OCI-LY7 (cell line): Measurements from ENCODE around the gene PCYT2. TPM values are rescaled to one million over a fixed set of nuclear protein-coding genes. Genes with fewer than 3 reads are reported as not detected.

Experiments
- BruUV-seq: library from RNA; stranded (reverse); fragments of 400-500 nt; replicated peaks from 2 replicates; lab custom pipeline; 2021; lab: Mats Ljungman, UMichigan
- CTCF ChIA-PET: fragments of 300-600 bp; sonication (Branson Sonifier 250); formaldehyde crosslinking; loops from one replicate; lab custom pipeline; 2022; ENCODE audit warnings: antibody characterized with exemption; ENCODE audit not compliant: unreplicated experiment; lab: Charles Lee
- POLR2A ChIA-PET: fragments of 300-600 bp; sonication (Branson Sonifier 250); formaldehyde crosslinking; loops from one replicate; lab custom pipeline; 2022; ENCODE audit warnings: antibody characterized with exemption; lab: Charles Lee
- DNase-seq: peaks from one replicate; pipeline ENCODE4 v3.0.0-alpha.2; 2015; ENCODE audit warnings: low spot score
- H2AFZ ChIP-seq: fragments of 200-600 bp; sonication (generic), shearing (Covaris generic); 2 replicates; pipeline ENCODE4 v1.6.1; 2014; ENCODE audit warnings: mild to moderate bottlenecking, antibody characterized with exemption, low read length, moderate library complexity
- H3K27ac ChIP-seq: fragments of 200-600 bp; sonication (generic); 2 replicates; pipeline ENCODE4 v1.5.1; 2014; ENCODE audit warnings: mixed run types, low read depth, mild to moderate bottlenecking, moderate library complexity, low read length, inconsistent platforms; ENCODE audit not compliant: poor library complexity, severe bottlenecking
- H3K36me3 ChIP-seq: fragments of 200-600 bp; sonication (generic); 2 replicates; pipeline ENCODE4 v1.6.1; 2014; ENCODE audit warnings: mild to moderate bottlenecking, antibody characterized with exemption, low read length, moderate library complexity, mixed read lengths; ENCODE audit not compliant: insufficient read depth
- H3K4me1 ChIP-seq: fragments of 200-600 bp; sonication (generic); 2 replicates; pipeline ENCODE4 v1.5.1; 2014; ENCODE audit warnings: mild to moderate bottlenecking, low read length; ENCODE audit not compliant: insufficient read depth, poor library complexity, severe bottlenecking
- H3K4me2 ChIP-seq: fragments of 200-600 bp; sonication (generic); 2 replicates; pipeline ENCODE4 v1.6.1; 2014; ENCODE audit warnings: mild to moderate bottlenecking, low read length
- H3K4me3 ChIP-seq: fragments of 200-600 bp; sonication (generic); 2 replicates; pipeline ENCODE4 v1.5.1; 2014; ENCODE audit warnings: mild to moderate bottlenecking, low read depth, low read length; ENCODE audit not compliant: poor library complexity, severe bottlenecking
- H3K79me2 ChIP-seq: fragments of 200-600 bp; sonication (generic); 2 replicates; pipeline ENCODE4 v1.6.1; 2016; ENCODE audit warnings: low read depth, mild to moderate bottlenecking, low read length, moderate library complexity, mixed read lengths; ENCODE audit not compliant: insufficient read depth
- H3K9me2 ChIP-seq: fragments of 200-600 bp; sonication (generic); 2 replicates; pipeline ENCODE4 v1.6.1; 2016; ENCODE audit warnings: mild to moderate bottlenecking, low read length, mixed read lengths; ENCODE audit not compliant: insufficient read depth
- H3K9me3 ChIP-seq: fragments of 200-600 bp; sonication (generic); 2 replicates; pipeline ENCODE4 v1.6.1; 2014; ENCODE audit warnings: mild to moderate bottlenecking, mixed run types, low read length, mixed read lengths
- H4K20me1 ChIP-seq: fragments of 200-600 bp; sonication (generic); 2 replicates; pipeline ENCODE4 v1.6.1; 2014; ENCODE audit warnings: mild to moderate bottlenecking, antibody characterized with exemption, low read length, moderate library complexity, mixed read lengths; ENCODE audit not compliant: insufficient read depth
- EZH2phosphoT487 ChIP-seq: fragments of 200-600 bp; sonication (generic); IDR thresholded peaks from 2 replicates; pipeline ENCODE4 v1.6.1; 2018; ENCODE audit warnings: low read depth, borderline replicate concordance, mild to moderate bottlenecking, mixed run types, antibody characterized with exemption, low read length, moderate library complexity, mixed read lengths
- intact Hi-C: fragments of 100-400 bp; cut with micrococcal nuclease; formaldehyde crosslinking; loops from one replicate; pipeline ENCODE4 v1.10.0; 2022; ENCODE audit not compliant: unreplicated experiment
- total RNA-seq, 2 experiments: library from RNA; depleted of rRNA in 1 of 2; stranded (reverse); fragments of >200 nt in 1 of 2; shearing (Covaris generic) in 1 of 2; gene quantifications; 2 replicates each; pipeline ENCODE4 v1.2.3, GENCODE V29; 2014 to 2022
- TF ChIP-seq, protein P1 (sequence below): fragments of 200-600 bp; sonication (generic); conservative IDR thresholded peaks from 2 replicates; pipeline ENCODE4 v1.5.1; 2014; ENCODE audit warnings: mild to moderate bottlenecking, antibody characterized with exemption, low read length, moderate library complexity, mixed read lengths

PCYT2 gene
- total RNA-seq, 2 experiments from 2014 or later = 70.1 to 104 TPM

DNA sequence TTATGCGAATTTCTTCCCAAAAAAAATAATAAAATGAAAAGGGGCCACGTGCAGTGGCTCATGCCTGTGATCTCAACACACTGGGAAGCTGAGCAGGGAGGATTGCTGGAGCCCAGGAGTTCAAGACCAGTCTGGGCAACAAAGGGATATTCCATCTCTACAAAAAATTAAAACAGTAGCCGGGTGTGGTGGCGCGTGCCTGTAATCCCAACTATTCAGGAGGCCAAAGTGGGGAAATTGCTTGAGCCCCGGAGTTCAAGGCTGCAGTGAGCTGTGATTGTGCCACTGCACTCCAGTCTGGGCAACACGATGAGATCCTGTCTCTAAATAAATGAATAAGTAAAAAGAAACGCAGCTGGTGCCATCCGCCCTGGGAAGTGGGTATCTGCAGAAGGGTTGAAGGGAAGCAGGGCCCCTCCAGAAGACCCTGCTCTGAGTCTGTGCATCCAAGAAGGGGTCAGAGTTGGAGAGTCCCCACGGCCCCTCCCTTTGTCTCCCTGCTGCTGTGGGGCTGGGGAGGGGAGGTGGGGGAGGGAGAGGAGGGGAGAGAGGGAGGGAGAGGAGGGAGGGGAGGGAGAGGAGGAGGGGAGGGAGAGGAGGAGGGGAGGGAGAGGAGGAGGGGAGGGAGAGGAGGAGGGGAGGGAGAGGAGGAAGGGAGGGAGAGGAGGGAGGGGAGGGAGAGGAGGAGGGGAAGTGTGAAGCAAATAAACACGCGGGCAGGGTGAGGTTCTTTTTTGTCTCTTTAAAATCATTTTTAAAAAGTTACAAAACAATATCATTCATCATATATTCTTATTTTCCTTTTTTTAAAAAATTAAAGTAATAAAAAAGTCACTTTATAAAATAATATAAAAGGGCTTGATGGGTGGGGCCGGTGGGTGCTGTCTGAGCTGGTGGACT, 40.8 kb upstream of the PCYT2 start:
- BruUV-seq = no TSS peak
- Histone ChIP-seq H2AFZ (no peak overlapping the region), H3K4me1 (peaks cover 8% of the 10 kb centered on the region), H3K79me2 (no peaks in the 10 kb centered on the region), H3K4me3 (no peak overlapping the region), H4K20me1 (no peaks in the 10 kb centered on the region), H3K36me3 (no peaks in the 10 kb centered on the region), H3K9me2 (no peaks in the 10 kb centered on the region), H3K4me2 (no peak overlapping the region), H3K9me3 (no peaks in the 10 kb centered on the region), H3K27ac (no peak overlapping the region)
- ChIA-PET CTCF (interaction anchor here (0.5 kb wide), 1 partner anchor 247 kb away, joined by 3 read pairs; no protein-coding TSS in a partner anchor), POLR2A (interaction anchor here (0.7 kb wide), 1 partner anchor 7 kb away, joined by 3 read pairs; no protein-coding TSS in a partner anchor)
- TF ChIP-seq, protein P1, sequence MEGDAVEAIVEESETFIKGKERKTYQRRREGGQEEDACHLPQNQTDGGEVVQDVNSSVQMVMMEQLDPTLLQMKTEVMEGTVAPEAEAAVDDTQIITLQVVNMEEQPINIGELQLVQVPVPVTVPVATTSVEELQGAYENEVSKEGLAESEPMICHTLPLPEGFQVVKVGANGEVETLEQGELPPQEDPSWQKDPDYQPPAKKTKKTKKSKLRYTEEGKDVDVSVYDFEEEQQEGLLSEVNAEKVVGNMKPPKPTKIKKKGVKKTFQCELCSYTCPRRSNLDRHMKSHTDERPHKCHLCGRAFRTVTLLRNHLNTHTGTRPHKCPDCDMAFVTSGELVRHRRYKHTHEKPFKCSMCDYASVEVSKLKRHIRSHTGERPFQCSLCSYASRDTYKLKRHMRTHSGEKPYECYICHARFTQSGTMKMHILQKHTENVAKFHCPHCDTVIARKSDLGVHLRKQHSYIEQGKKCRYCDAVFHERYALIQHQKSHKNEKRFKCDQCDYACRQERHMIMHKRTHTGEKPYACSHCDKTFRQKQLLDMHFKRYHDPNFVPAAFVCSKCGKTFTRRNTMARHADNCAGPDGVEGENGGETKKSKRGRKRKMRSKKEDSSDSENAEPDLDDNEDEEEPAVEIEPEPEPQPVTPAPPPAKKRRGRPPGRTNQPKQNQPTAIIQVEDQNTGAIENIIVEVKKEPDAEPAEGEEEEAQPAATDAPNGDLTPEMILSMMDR = no peak
- TF ChIP-seq EZH2phosphoT487 = no peak
- intact Hi-C loops = no loop called here
- DNase-seq = no peak

GRCh38 chr17:81950501-81950900, 39.3 kb upstream of the PCYT2 start:
- Histone ChIP-seq H3K4me2 (no peak overlapping the region), H3K9me3 (no peaks in the 10 kb centered on the region), H2AFZ (no peak overlapping the region), H3K36me3 (no peaks in the 10 kb centered on the region), H3K27ac (no peak overlapping the region), H3K4me1 (peaks cover 8% of the 10 kb centered on the region), H3K9me2 (no peaks in the 10 kb centered on the region), H3K79me2 (no peaks in the 10 kb centered on the region), H3K4me3 (no peak overlapping the region), H4K20me1 (no peaks in the 10 kb centered on the region)
- TF ChIP-seq, protein P1 = no peak
- no peak for TF ChIP-seq EZH2phosphoT487
- ChIA-PET POLR2A (interaction anchor here (1.1 kb wide), 1 partner anchor 12 kb away, joined by 3 read pairs; no protein-coding TSS in a partner anchor), CTCF (no interaction called here)
- intact Hi-C loops = no loop called here
- no TSS peak for BruUV-seq
- no peak for DNase-seq
